ENCODE results near the gene CCDC40. TPM values are rescaled to one million over a fixed set of nuclear protein-coding genes. Genes with fewer than 3 reads are reported as not detected.

CCDC40 gene
- total RNA-seq, 1 donor from 2014 or later: not detected

GRCh38 chr17:80070375-80071115 is 34.1 kb downstream of the CCDC40 start:
- Mint-ChIP-seq H3K4me1 (ENCODE audit: low read depth) (no peaks in the 10 kb centered on the region), H3K36me3 (ENCODE audit: low read depth) (no peaks in the 10 kb centered on the region), H3K27ac (no peak overlapping the region), H3K4me3 (ENCODE audit: low read depth) (no peak overlapping the region), H3K27me3 (ENCODE audit: low read depth) (peaks cover 2% of the 10 kb centered on the region), H3K9me3 (no peaks in the 10 kb centered on the region)
- no peak for DNase-seq (ENCODE audit: low spot score)
- intact Hi-C loops (cut with micrococcal nuclease): no loop called here

- Mint-ChIP-seq H3K27ac (no peak overlapping the region), H3K9me3 (no peaks in the 10 kb centered on the region), H3K27me3 (ENCODE audit: low read depth) (peaks cover 2% of the 10 kb centered on the region), H3K4me1 (ENCODE audit: low read depth) (no peaks in the 10 kb centered on the region), H3K4me3 (ENCODE audit: low read depth) (no peak overlapping the region), H3K36me3 (ENCODE audit: low read depth) (no peaks in the 10 kb centered on the region)
- no peak for DNase-seq (ENCODE audit: low spot score)
- intact Hi-C loops (cut with micrococcal nuclease): no loop called here
Measured at GRCh38 chr17:80071116-80071841, 34.8 kb downstream of the CCDC40 start.

GRCh38 chr17:80072410-80072809 is 36.0 kb downstream of the CCDC40 start:
- no peaks in the 10 kb centered on the region for H3K9me3 Mint-ChIP-seq
- H3K36me3 Mint-ChIP-seq (ENCODE audit: low read depth): no peaks in the 10 kb centered on the region
- H3K27ac Mint-ChIP-seq: no peak overlapping the region
- H3K4me1 Mint-ChIP-seq (ENCODE audit: low read depth): no peaks in the 10 kb centered on the region
- intact Hi-C loops (cut with micrococcal nuclease): no loop called here
- H3K4me3 Mint-ChIP-seq (ENCODE audit: low read depth): no peak overlapping the region
- peaks cover 2% of the 10 kb centered on the region for H3K27me3 Mint-ChIP-seq (ENCODE audit: low read depth)
- no peak for DNase-seq (ENCODE audit: low spot score)

- Mint-ChIP-seq H3K4me3 (ENCODE audit: low read depth) (no peak overlapping the region), H3K27ac (no peak overlapping the region), H3K9me3 (no peaks in the 10 kb centered on the region), H3K4me1 (ENCODE audit: low read depth) (peaks cover 4% of the 10 kb centered on the region), H3K36me3 (ENCODE audit: low read depth) (no peaks in the 10 kb centered on the region), H3K27me3 (ENCODE audit: low read depth) (peaks cover 6% of the 10 kb centered on the region)
- intact Hi-C loops (cut with micrococcal nuclease): no loop called here
- DNase-seq (ENCODE audit: low spot score): no peak
Measured at GRCh38 chr17:80080081-80080480, 43.6 kb downstream of the CCDC40 start.

- peaks cover 6% of the 10 kb centered on the region for H3K27me3 Mint-ChIP-seq (ENCODE audit: low read depth)
- H3K9me3 Mint-ChIP-seq: no peaks in the 10 kb centered on the region
- no peak overlapping the region for H3K4me3 Mint-ChIP-seq (ENCODE audit: low read depth)
- no peaks in the 10 kb centered on the region for H3K36me3 Mint-ChIP-seq (ENCODE audit: low read depth)
- peaks cover 4% of the 10 kb centered on the region for H3K4me1 Mint-ChIP-seq (ENCODE audit: low read depth)
- H3K27ac Mint-ChIP-seq: no peak overlapping the region
- intact Hi-C loops (cut with micrococcal nuclease): no loop called here
- no peak for DNase-seq (ENCODE audit: low spot score)
Measured at GRCh38 chr17:80081596-80081995, 45.2 kb downstream of the CCDC40 start.

GRCh38 chr17:80082403-80083135 is 46.1 kb downstream of the CCDC40 start:
- peaks cover 4% of the 10 kb centered on the region for H3K4me1 Mint-ChIP-seq (ENCODE audit: low read depth)
- intact Hi-C loops (cut with micrococcal nuclease): no loop called here
- H3K36me3 Mint-ChIP-seq (ENCODE audit: low read depth): no peaks in the 10 kb centered on the region
- H3K9me3 Mint-ChIP-seq: no peaks in the 10 kb centered on the region
- H3K4me3 Mint-ChIP-seq (ENCODE audit: low read depth): no peak overlapping the region
- H3K27me3 Mint-ChIP-seq (ENCODE audit: low read depth): peaks cover 6% of the 10 kb centered on the region
- DNase-seq (ENCODE audit: low spot score): peak; percentile 38
- H3K27ac Mint-ChIP-seq: no peak overlapping the region

GRCh38 chr17:80083136-80083661 is 46.8 kb downstream of the CCDC40 start:
- Mint-ChIP-seq H3K27ac (no peak overlapping the region), H3K4me3 (ENCODE audit: low read depth) (no peak overlapping the region), H3K36me3 (ENCODE audit: low read depth) (no peaks in the 10 kb centered on the region), H3K27me3 (ENCODE audit: low read depth) (peaks cover 6% of the 10 kb centered on the region), H3K9me3 (no peaks in the 10 kb centered on the region), H3K4me1 (ENCODE audit: low read depth) (peaks cover 4% of the 10 kb centered on the region)
- no peak for DNase-seq (ENCODE audit: low spot score)
- intact Hi-C loops (cut with micrococcal nuclease): no loop called here

- no peak overlapping the region for H3K4me3 Mint-ChIP-seq (ENCODE audit: low read depth)
- no peaks in the 10 kb centered on the region for H3K9me3 Mint-ChIP-seq
- H3K27me3 Mint-ChIP-seq (ENCODE audit: low read depth): peaks cover 1% of the 10 kb centered on the region
- no peak overlapping the region for H3K27ac Mint-ChIP-seq
- no peak for DNase-seq (ENCODE audit: low spot score)
- intact Hi-C loops (cut with micrococcal nuclease): no loop called here
- H3K4me1 Mint-ChIP-seq (ENCODE audit: low read depth): peaks cover 4% of the 10 kb centered on the region
- H3K36me3 Mint-ChIP-seq (ENCODE audit: low read depth): no peaks in the 10 kb centered on the region
Measured at GRCh38 chr17:80084773-80085172, 48.3 kb downstream of the CCDC40 start.

GRCh38 chr17:80086081-80086480 is 49.6 kb downstream of the CCDC40 start:
- DNase-seq (ENCODE audit: low spot score): no peak
- intact Hi-C loops (cut with micrococcal nuclease): no loop called here
- Mint-ChIP-seq H3K27ac (no peak overlapping the region), H3K36me3 (ENCODE audit: low read depth) (no peaks in the 10 kb centered on the region), H3K27me3 (ENCODE audit: low read depth) (peaks cover 1% of the 10 kb centered on the region), H3K4me1 (ENCODE audit: low read depth) (peaks cover 4% of the 10 kb centered on the region), H3K4me3 (ENCODE audit: low read depth) (no peak overlapping the region), H3K9me3 (no peaks in the 10 kb centered on the region)

- Mint-ChIP-seq H3K9me3 (no peaks in the 10 kb centered on the region), H3K36me3 (ENCODE audit: low read depth) (no peaks in the 10 kb centered on the region), H3K4me3 (ENCODE audit: low read depth) (no peak overlapping the region), H3K27me3 (ENCODE audit: low read depth) (peaks cover 1% of the 10 kb centered on the region), H3K4me1 (ENCODE audit: low read depth) (peaks cover 4% of the 10 kb centered on the region), H3K27ac (no peak overlapping the region)
- no peak for DNase-seq (ENCODE audit: low spot score)
- intact Hi-C loops (cut with micrococcal nuclease): no loop called here
Measured at GRCh38 chr17:80086616-80087015, 50.2 kb downstream of the CCDC40 start.

- peaks cover 3% of the 10 kb centered on the region for H3K4me1 Mint-ChIP-seq (ENCODE audit: low read depth)
- intact Hi-C loops (cut with micrococcal nuclease): no loop called here
- peaks cover 6% of the 10 kb centered on the region for H3K27me3 Mint-ChIP-seq (ENCODE audit: low read depth)
- DNase-seq (ENCODE audit: low spot score): no peak
- H3K9me3 Mint-ChIP-seq: no peaks in the 10 kb centered on the region
- no peak overlapping the region for H3K27ac Mint-ChIP-seq
- no peaks in the 10 kb centered on the region for H3K36me3 Mint-ChIP-seq (ENCODE audit: low read depth)
- H3K4me3 Mint-ChIP-seq (ENCODE audit: low read depth): no peak overlapping the region
Measured at GRCh38 chr17:80087346-80088265, 51.2 kb downstream of the CCDC40 start.

- H3K27ac Mint-ChIP-seq: no peak overlapping the region
- H3K4me1 Mint-ChIP-seq (ENCODE audit: low read depth): no peaks in the 10 kb centered on the region
- intact Hi-C loops (cut with micrococcal nuclease): no loop called here
- no peak for DNase-seq (ENCODE audit: low spot score)
- no peak overlapping the region for H3K4me3 Mint-ChIP-seq (ENCODE audit: low read depth)
- H3K9me3 Mint-ChIP-seq: no peaks in the 10 kb centered on the region
- no peaks in the 10 kb centered on the region for H3K36me3 Mint-ChIP-seq (ENCODE audit: low read depth)
- H3K27me3 Mint-ChIP-seq (ENCODE audit: low read depth): peaks cover 9% of the 10 kb centered on the region
Measured at GRCh38 chr17:80089762-80090161, 53.3 kb downstream of the CCDC40 start.

All from activated T-helper 2 cell treated with anti-CD3 and anti-CD28 coated beads, Interferon-gamma antibody, Interleukin-2, Interleukin-4, amounts not matched to agents 10 μg/mL and 5 μg/mL and 100 μg/mL, durations not matched to agents 14 hours and 24 hours and 36 hours (primary cell).